ENCODE results near the gene KRT28. TPM values are rescaled to one million over a fixed set of nuclear protein-coding genes. Genes with fewer than 3 reads are reported as not detected.

KRT28 gene
- total and polyA plus RNA-seq, 2 of the 13 experiments (the other 11 are each of a cell fraction or from before 2014, with no cell fraction given): not detected

DNA sequence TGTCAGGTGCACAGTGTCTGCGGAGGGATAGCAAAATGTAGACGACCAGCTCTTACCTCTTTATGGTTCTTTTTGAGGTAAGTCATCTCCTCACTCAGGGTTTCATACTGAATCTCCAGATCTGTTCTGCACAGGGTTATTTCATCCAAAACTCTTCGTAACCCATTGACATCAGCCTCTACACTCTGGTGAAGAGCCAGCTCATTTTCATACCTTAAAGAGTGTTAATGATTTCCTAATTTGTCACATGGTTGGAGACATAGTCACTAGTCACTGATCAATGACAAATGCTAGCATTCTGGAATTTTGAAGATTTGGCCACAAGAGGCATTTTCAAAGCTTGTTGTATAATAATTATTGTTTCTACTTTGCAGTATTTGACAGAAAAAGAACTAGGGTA lies 46.0 kb downstream of the KRT28 start:
- no peaks in the 10 kb centered on the region for H4K20me1 ChIP-seq (ENCODE audit: insufficient read depth, low read length)
- H2AFZ ChIP-seq (ENCODE audit: low read length): no peak overlapping the region
- no peak overlapping the region for H3K4me3 ChIP-seq (replicated peaks in 1 of 3; ENCODE audit: insufficient read depth in 1 of 3, low read depth in 2 of 3, low read length in 3 of 3)
- WGBS (ENCODE audit: low lambda C conversion rate): 60% methylated on average over 3 of the region's 3 CpGs
- H3K9ac ChIP-seq (ENCODE audit: insufficient read depth, low read depth, low read length): no peak overlapping the region
- intact Hi-C loops (cut with micrococcal nuclease; ENCODE audit: unreplicated experiment) (no loop called here), in situ Hi-C loops (cut with HindIII; ENCODE audit: extremely low pct_ligation_motif_present, low pct_unique_long_range_greater_than_20kb) (no loop called here)
- no peaks in the 10 kb centered on the region for H3K4me1 ChIP-seq (ENCODE audit: insufficient read depth, low read length)
- no peak overlapping the region for H3K4me2 ChIP-seq (ENCODE audit: low read depth, low read length)
- no peaks in the 10 kb centered on the region for H3K36me3 ChIP-seq (replicated peaks in 1 of 2; ENCODE audit: control insufficient read depth in 1 of 2, insufficient read depth in 2 of 2, low read length in 2 of 2)
- H3K27ac ChIP-seq (ENCODE audit: extremely low read length, insufficient read depth, low read length): no peak overlapping the region
- no peak for DNase-seq (ENCODE audit: low spot score)
- TF ChIP-seq MYC (CRISPR knock-in tag; IDR thresholded peaks at IDR 0.05; ENCODE audit: borderline replicate concordance) (no peak), HNRNPLL (IDR thresholded peaks at IDR 0.05; ENCODE audit: low read depth, low read length, poor library complexity, severe bottlenecking) (no peak), MIXL1 (CRISPR knock-in tag; IDR thresholded peaks at IDR 0.05) (no peak), ZFX (CRISPR knock-in tag; IDR thresholded peaks at IDR 0.05; ENCODE audit: low read depth) (no peak), NR2F1 (CRISPR knock-in tag; IDR thresholded peaks at IDR 0.05) (no peak)
- no peaks in the 10 kb centered on the region for H3K9me3 ChIP-seq (ENCODE audit: low read length)
- H3K27me3 ChIP-seq (ENCODE audit: control insufficient read depth in 1 of 2, insufficient read depth in 2 of 2, low read length in 2 of 2): peaks cover 0 to 6% of the 10 kb centered on the region in 2 experiments; a peak in 2 of 5 replicates
- no TSS peak for BruUV-seq (replicated peaks)
- ATAC-seq: no peak
- no peaks in the 10 kb centered on the region for H3K79me2 ChIP-seq (ENCODE audit: insufficient read depth, low read length)
- FAIRE-seq: no peak
- ChIA-PET CTCF (ENCODE audit: low intra/inter-chr PET ratio, low total read pairs) (no interaction called here), POLR2A (no interaction called here)

GRCh38 chr17:40751065-40751464 lies 48.7 kb downstream of the KRT28 start:
- Histone ChIP-seq H3K4me1 (ENCODE audit: insufficient read depth, low read length) (no peaks in the 10 kb centered on the region), H3K36me3 (replicated peaks in 1 of 2; ENCODE audit: control insufficient read depth in 1 of 2, insufficient read depth in 2 of 2, low read length in 2 of 2) (no peaks in the 10 kb centered on the region), H3K27me3 (ENCODE audit: control insufficient read depth in 1 of 2, insufficient read depth in 2 of 2, low read length in 2 of 2) (peaks cover 0 to 6% of the 10 kb centered on the region in 2 experiments; a peak in 3 of 5 replicates), H3K9me3 (ENCODE audit: low read length) (no peaks in the 10 kb centered on the region), H2AFZ (ENCODE audit: low read length) (no peak overlapping the region), H3K79me2 (ENCODE audit: insufficient read depth, low read length) (no peaks in the 10 kb centered on the region), H4K20me1 (ENCODE audit: insufficient read depth, low read length) (no peaks in the 10 kb centered on the region), H3K4me3 (replicated peaks in 1 of 3; ENCODE audit: insufficient read depth in 1 of 3, low read depth in 2 of 3, low read length in 3 of 3) (no peak overlapping the region), H3K9ac (ENCODE audit: insufficient read depth, low read depth, low read length) (no peak overlapping the region), H3K4me2 (ENCODE audit: low read depth, low read length) (no peak overlapping the region), H3K27ac (ENCODE audit: extremely low read length, insufficient read depth, low read length) (no peak overlapping the region)
- 54% methylated on average over 9 of the region's 14 CpGs for whole genome bisulfite sequencing (ENCODE audit: low lambda C conversion rate)
- no peak for FAIRE-seq
- no peak for ATAC-seq
- no peak for DNase-seq (ENCODE audit: low spot score)
- POLR2A ChIA-PET: no interaction called here
- intact Hi-C loops (cut with micrococcal nuclease; ENCODE audit: unreplicated experiment) (no loop called here), in situ Hi-C loops (cut with HindIII; ENCODE audit: extremely low pct_ligation_motif_present, low pct_unique_long_range_greater_than_20kb) (no loop called here)
- no TSS peak for BruUV-seq (replicated peaks)
- CTCF ChIA-PET (ENCODE audit: low intra/inter-chr PET ratio, low total read pairs): no interaction called here
- TF ChIP-seq ZFY (CRISPR knock-in tag; IDR thresholded peaks at IDR 0.05) (no peak), ZNF460 (CRISPR knock-in tag; IDR thresholded peaks at IDR 0.05; ENCODE audit: borderline replicate concordance) (no peak), ZNF790 (CRISPR knock-in tag; IDR thresholded peaks at IDR 0.05; ENCODE audit: borderline replicate concordance) (no peak), SNAI1 (CRISPR knock-in tag; IDR thresholded peaks at IDR 0.05; ENCODE audit: borderline replicate concordance) (no peak), BRD4 (CRISPR knock-in tag; IDR thresholded peaks at IDR 0.05) (no peak), ZNF543 (CRISPR knock-in tag; IDR thresholded peaks at IDR 0.05) (no peak), ZMAT5 (CRISPR knock-in tag; IDR thresholded peaks at IDR 0.05; ENCODE audit: borderline replicate concordance, low read depth) (no peak), EZH2 (conservative IDR thresholded peaks at IDR 0.05; ENCODE audit: low read depth, low read length) (no peak), RFX5 (IDR thresholded peaks at IDR 0.05; ENCODE audit: low read depth, low read length) (no peak), MZF1 (CRISPR knock-in tag; IDR thresholded peaks at IDR 0.05; ENCODE audit: borderline replicate concordance) (no peak)
- TF ChIP-seq, protein P1, sequence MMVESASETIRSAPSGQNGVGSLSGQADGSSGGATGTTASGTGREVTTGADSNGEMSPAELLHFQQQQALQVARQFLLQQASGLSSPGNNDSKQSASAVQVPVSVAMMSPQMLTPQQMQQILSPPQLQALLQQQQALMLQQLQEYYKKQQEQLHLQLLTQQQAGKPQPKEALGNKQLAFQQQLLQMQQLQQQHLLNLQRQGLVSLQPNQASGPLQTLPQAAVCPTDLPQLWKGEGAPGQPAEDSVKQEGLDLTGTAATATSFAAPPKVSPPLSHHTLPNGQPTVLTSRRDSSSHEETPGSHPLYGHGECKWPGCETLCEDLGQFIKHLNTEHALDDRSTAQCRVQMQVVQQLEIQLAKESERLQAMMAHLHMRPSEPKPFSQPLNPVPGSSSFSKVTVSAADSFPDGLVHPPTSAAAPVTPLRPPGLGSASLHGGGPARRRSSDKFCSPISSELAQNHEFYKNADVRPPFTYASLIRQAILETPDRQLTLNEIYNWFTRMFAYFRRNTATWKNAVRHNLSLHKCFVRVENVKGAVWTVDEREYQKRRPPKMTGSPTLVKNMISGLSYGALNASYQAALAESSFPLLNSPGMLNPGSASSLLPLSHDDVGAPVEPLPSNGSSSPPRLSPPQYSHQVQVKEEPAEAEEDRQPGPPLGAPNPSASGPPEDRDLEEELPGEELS (CRISPR knock-in tag; IDR thresholded peaks at IDR 0.05): no peak
- TF ChIP-seq, protein P2, sequence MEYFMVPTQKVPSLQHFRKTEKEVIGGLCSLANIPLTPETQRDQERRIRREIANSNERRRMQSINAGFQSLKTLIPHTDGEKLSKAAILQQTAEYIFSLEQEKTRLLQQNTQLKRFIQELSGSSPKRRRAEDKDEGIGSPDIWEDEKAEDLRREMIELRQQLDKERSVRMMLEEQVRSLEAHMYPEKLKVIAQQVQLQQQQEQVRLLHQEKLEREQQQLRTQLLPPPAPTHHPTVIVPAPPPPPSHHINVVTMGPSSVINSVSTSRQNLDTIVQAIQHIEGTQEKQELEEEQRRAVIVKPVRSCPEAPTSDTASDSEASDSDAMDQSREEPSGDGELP (IDR thresholded peaks at IDR 0.05; ENCODE audit: borderline replicate concordance, low read depth): no peak
